ENCODE measurements around the gene MLXIPL.

- TF ChIP-seq REST (IDR thresholded peaks at IDR 0.05; ENCODE audit: insufficient read depth in 1 of 2, low read depth in 2 of 2, low read length in 1 of 2) = no peak
- no peak for TF ChIP-seq CTCF (IDR thresholded peaks at IDR 0.05)
- TF ChIP-seq POLR2AphosphoS5 (IDR thresholded peaks at IDR 0.05; ENCODE audit: low read depth, low read length) = no peak
- no peak for TF ChIP-seq SIN3A (IDR thresholded peaks at IDR 0.05; ENCODE audit: borderline replicate concordance, insufficient read depth, low read depth, low read length)
Observed at GRCh38 chr7:73635428-73636200, 11.3 kb upstream of the MLXIPL start.

Data from Panc1 (cell line).